ENCODE data around the gene CRELD1.

- TF ChIP-seq CTCF (IDR thresholded peaks at IDR 0.05) (no peak), POLR2AphosphoS5 (IDR thresholded peaks at IDR 0.05) (no peak)
Observed at GRCh38 chr3:9949626-9950025, 16.0 kb downstream of the CRELD1 start.

All from gastroesophageal sphincter (tissue), 3 donors.